ENCODE data around the gene PECR.

Gene PECR

GRCh38 chr2:216071111-216071851 is 10.3 kb downstream of the PECR start:
- peak; percentile 20 for DNase-seq (ENCODE audit: low read depth)

- no peak for DNase-seq (ENCODE audit: low read depth)
Observed at GRCh38 chr2:216070195-216070594, 11.4 kb downstream of the PECR start.

- DNase-seq (ENCODE audit: low read depth): no peak
Observed at GRCh38 chr2:216069028-216069427, 12.6 kb downstream of the PECR start.

GRCh38 chr2:216066230-216066629 is 15.4 kb downstream of the PECR start:
- peak; percentile 75 for DNase-seq (ENCODE audit: low read depth)

GRCh38 chr2:216064665-216065064 is 16.9 kb downstream of the PECR start:
- DNase-seq (ENCODE audit: low read depth): no peak

GRCh38 chr2:216064014-216064630 is 17.5 kb downstream of the PECR start:
- DNase-seq (ENCODE audit: low read depth): peak; percentile 54

GRCh38 chr2:216059233-216059834 is 22.3 kb downstream of the PECR start:
- no peak for DNase-seq (ENCODE audit: low read depth)

GRCh38 chr2:216057688-216058193 is 23.9 kb downstream of the PECR start:
- DNase-seq (ENCODE audit: low read depth): peak; percentile 90

GRCh38 chr2:216056739-216057138 is 24.9 kb downstream of the PECR start:
- DNase-seq (ENCODE audit: low read depth): no peak

GRCh38 chr2:216055680-216056079 is 25.9 kb downstream of the PECR start:
- no peak for DNase-seq (ENCODE audit: low read depth)

GRCh38 chr2:216052420-216052819 is 29.2 kb downstream of the PECR start:
- no peak for DNase-seq (ENCODE audit: low read depth)

GRCh38 chr2:216051350-216051749 is 30.3 kb downstream of the PECR start:
- DNase-seq (ENCODE audit: low read depth): no peak

GRCh38 chr2:216049452-216049851 is 32.2 kb downstream of the PECR start:
- DNase-seq (ENCODE audit: low read depth): no peak

- no peak for DNase-seq (ENCODE audit: low read depth)
Observed at GRCh38 chr2:216047397-216047796, 34.2 kb downstream of the PECR start.

- DNase-seq (ENCODE audit: low read depth): no peak
Observed at GRCh38 chr2:216044883-216045486, 36.6 kb downstream of the PECR start.

GRCh38 chr2:216043949-216044348 is 37.7 kb downstream of the PECR start:
- DNase-seq (ENCODE audit: low read depth): no peak

GRCh38 chr2:216041438-216041837 is 40.2 kb downstream of the PECR start:
- DNase-seq (ENCODE audit: low read depth): no peak

- DNase-seq (ENCODE audit: low read depth): no peak
Observed at GRCh38 chr2:216039918-216040317, 41.7 kb downstream of the PECR start.

GRCh38 chr2:216034065-216034464 is 47.5 kb downstream of the PECR start:
- peak; percentile 66 for DNase-seq (ENCODE audit: low read depth)

GRCh38 chr2:216033403-216033802 is 48.2 kb downstream of the PECR start:
- no peak for DNase-seq (ENCODE audit: low read depth)

GRCh38 chr2:216031960-216032689 is 49.5 kb downstream of the PECR start:
- DNase-seq (ENCODE audit: low read depth): peak; percentile 84

GRCh38 chr2:216030216-216030615 is 51.4 kb downstream of the PECR start:
- DNase-seq (ENCODE audit: low read depth): no peak

All from EH (cell line).